Right lobe of liver (tissue), 4 donors: Measurements from ENCODE around the gene AMMECR1L.

Source experiments
- POLR2A ChIP-seq: fragments of 450-650 bp; IDR thresholded peaks from one replicate; pipeline ENCODE4 v1.6.1; 2017; ENCODE audit warnings: antibody characterized with exemption, mild to moderate bottlenecking
- TF ChIP-seq, protein P1 (sequence below), 4 donors: fragments of 200-600 bp in 3 of 4; fragments of 450-650 bp in 1 of 4; IDR thresholded peaks; one replicate each; pipeline versions ENCODE4 v1.5.1 to v1.8.0; 2016 to 2022; ENCODE audit warnings: antibody characterized with exemption in 4 of 4, mild to moderate bottlenecking in 2 of 4
- donor health status: DM: no; HTN: no; CAD: no.
- donor health status: DM: no; HTN: no; CAD: no.
- donor health status: DM: no; HTN: yes; CAD: no.

DNA sequence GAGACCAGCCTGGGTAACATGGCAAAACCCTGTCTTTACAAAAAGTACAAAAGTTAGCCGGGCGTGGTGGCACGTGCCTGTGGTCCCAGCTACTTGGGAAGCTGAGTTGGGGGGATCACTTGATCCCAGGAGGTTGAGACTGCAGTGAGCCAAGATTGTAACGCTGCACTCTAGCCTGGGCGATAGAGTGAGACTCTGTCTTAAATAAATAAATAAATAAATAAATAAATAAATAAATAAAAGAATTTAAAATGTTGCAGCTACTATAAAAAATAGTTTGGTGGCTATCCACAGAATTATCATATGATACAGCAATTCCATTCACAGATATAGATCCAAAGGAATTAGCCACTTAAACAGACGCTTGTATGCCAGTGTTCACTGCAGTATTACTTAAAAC, 49.6 kb upstream of the AMMECR1L start:
- TF ChIP-seq POLR2A, result no peak
- TF ChIP-seq, protein P1, sequence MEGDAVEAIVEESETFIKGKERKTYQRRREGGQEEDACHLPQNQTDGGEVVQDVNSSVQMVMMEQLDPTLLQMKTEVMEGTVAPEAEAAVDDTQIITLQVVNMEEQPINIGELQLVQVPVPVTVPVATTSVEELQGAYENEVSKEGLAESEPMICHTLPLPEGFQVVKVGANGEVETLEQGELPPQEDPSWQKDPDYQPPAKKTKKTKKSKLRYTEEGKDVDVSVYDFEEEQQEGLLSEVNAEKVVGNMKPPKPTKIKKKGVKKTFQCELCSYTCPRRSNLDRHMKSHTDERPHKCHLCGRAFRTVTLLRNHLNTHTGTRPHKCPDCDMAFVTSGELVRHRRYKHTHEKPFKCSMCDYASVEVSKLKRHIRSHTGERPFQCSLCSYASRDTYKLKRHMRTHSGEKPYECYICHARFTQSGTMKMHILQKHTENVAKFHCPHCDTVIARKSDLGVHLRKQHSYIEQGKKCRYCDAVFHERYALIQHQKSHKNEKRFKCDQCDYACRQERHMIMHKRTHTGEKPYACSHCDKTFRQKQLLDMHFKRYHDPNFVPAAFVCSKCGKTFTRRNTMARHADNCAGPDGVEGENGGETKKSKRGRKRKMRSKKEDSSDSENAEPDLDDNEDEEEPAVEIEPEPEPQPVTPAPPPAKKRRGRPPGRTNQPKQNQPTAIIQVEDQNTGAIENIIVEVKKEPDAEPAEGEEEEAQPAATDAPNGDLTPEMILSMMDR (IDR thresholded peaks at IDR 0.05), result no peak
